A673 (cell line): ENCODE data around the gene PGAP1.

Source experiments
- CTCF ChIP-seq: fragments of 300-800, 200-600 bp; sonication (generic); conservative IDR thresholded peaks from 2 replicates; pipeline ENCODE4 v1.5.1; 2017; ENCODE audit warnings: low read depth, mild to moderate bottlenecking, antibody characterized with exemption, low read length, moderate library complexity, mixed read lengths
- EZH2 ChIP-seq: fragments of 200-600 bp; sonication (generic); IDR thresholded peaks from 2 replicates; pipeline ENCODE4 v1.6.1; 2017; ENCODE audit warnings: borderline replicate concordance, low read depth, mild to moderate bottlenecking, mixed read lengths, antibody characterized with exemption, low read length; ENCODE audit not compliant: poor library complexity, severe bottlenecking

DNA sequence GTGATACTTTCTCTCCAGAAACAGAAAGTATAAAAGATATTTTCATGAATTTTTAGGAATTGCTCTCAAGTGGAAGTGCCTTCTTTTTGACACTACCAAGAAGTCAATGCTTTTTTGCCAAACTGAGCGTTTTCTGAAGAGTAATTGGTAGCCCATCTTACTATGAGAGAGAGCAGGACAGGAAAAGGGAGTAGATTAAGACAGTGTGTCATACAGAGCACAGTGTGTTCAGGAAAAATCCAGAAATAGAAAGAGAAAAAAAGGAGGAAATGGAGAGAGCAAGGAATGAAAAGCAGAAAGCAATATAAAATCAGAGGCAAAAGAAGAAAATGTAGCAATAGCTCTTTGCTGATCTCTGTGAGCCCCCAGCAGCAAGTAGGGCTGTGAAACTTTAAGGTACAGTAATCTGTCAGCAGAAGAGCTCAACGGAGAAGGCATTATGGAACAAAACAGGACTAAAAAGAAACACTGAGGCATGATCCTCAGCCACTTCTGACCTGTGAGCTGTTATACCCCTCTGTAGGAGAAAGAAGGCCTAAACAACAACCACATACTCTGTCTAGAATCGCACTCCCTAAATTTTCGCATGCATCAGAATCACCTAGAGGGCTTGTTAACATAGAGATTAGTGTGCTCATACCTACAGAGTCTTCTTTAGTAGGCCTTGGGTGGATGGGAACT is 15.0 kb upstream of the PGAP1 start:
- TF ChIP-seq EZH2 = no peak
- no peak for TF ChIP-seq CTCF
